Left lung (tissue), 10 donors: ENCODE results near the gene KRTAP19-4. TPM values are rescaled to one million over a fixed set of nuclear protein-coding genes. Genes with fewer than 3 reads are reported as not detected.

Experiments
- ATAC-seq: fragments of 200-7000 bp; cut with Tn5 transposase; one replicate; pipeline ENCODE4 v1.9.1; 2020; ENCODE audit warnings: moderate library complexity
- DNase-seq, 4 donors: peaks; one replicate each; pipeline ENCODE4 v3.0.0-alpha.2; 2013 to 2020
- H3K27ac ChIP-seq, 2 donors: fragments of 200-600 bp; sonication (generic) in 1 of 2; one replicate each; pipeline versions ENCODE4 v1.5.0 to v1.8.0; 2020 to 2021
- H3K27me3 ChIP-seq, 2 donors: fragments of 200-600 bp; sonication (generic) in 1 of 2; one replicate each; pipeline versions ENCODE4 v1.5.0 to v1.8.0; 2020 to 2021
- H3K36me3 ChIP-seq, 2 donors: fragments of 200-600 bp; sonication (generic) in 1 of 2; one replicate each; pipeline versions ENCODE4 v1.5.0 to v1.8.0; 2020 to 2021
- H3K4me1 ChIP-seq, 2 donors: fragments of 200-600 bp; one replicate each; pipeline ENCODE4 v1.8.0; 2021
- H3K4me3 ChIP-seq, 2 donors: fragments of 200-600 bp; sonication (generic) in 1 of 2; one replicate each; pipeline versions ENCODE4 v1.5.0 to v1.8.0; 2020 to 2021; ENCODE audit warnings: mild to moderate bottlenecking in 1 of 2
- H3K9me3 ChIP-seq, 2 donors: fragments of 200-600 bp; sonication (generic) in 1 of 2; one replicate each; pipeline versions ENCODE4 v1.5.0 to v1.8.0; 2020 to 2021
- CTCF ChIP-seq, 2 donors: fragments of 200-600 bp; sonication (generic) in 1 of 2; IDR thresholded peaks; one replicate each; pipeline versions ENCODE4 v1.5.0 to v1.8.0; 2021; ENCODE audit warnings: antibody characterized with exemption in 2 of 2
- intact Hi-C, 2 donors: fragments of 100-400 bp; cut with DNase I; formaldehyde crosslinking; loops; one replicate each; pipeline versions ENCODE4 v1.11.2 to v1.14.2; 2022
- polyA plus RNA-seq, 6 donors: library from polyadenylated mRNA; unstranded; fragments of 120-200 nt; gene quantifications; one replicate each; pipeline ENCODE4 v1.2.1, GENCODE V29; 2013; ENCODE audit not compliant: insufficient read length in 6 of 6
- total RNA-seq, 2 donors: library from RNA; stranded (reverse); fragmentation: NEBNext Ultra II Directional; extraction: Animal tissue kit (Norgen Biotek cat#: 25700); gene quantifications; one replicate each; pipeline ENCODE4 v1.2.1, GENCODE V29; 2021
- donor health status: DM: no; HTN: yes; CAD: no.
- donor health status: DM: no; HTN: no; CAD: no.

KRTAP19-4 gene
- total and polyA plus RNA-seq, 8 donors = not detected

GRCh38 chr21:30448514-30448913, 48.5 kb downstream of the KRTAP19-4 start:
- DNase-seq (no peak), ATAC-seq (no peak)
- Histone ChIP-seq H3K4me3 (no peak overlapping the region), H3K27ac (no peak overlapping the region), H3K36me3 (no peaks in the 10 kb centered on the region), H3K27me3 (no peaks in the 10 kb centered on the region), H3K9me3 (no peaks in the 10 kb centered on the region), H3K4me1 (no peaks in the 10 kb centered on the region)
- TF ChIP-seq CTCF (IDR thresholded peaks at IDR 0.05) = no peak
- intact Hi-C loops = no loop called here

DNA sequence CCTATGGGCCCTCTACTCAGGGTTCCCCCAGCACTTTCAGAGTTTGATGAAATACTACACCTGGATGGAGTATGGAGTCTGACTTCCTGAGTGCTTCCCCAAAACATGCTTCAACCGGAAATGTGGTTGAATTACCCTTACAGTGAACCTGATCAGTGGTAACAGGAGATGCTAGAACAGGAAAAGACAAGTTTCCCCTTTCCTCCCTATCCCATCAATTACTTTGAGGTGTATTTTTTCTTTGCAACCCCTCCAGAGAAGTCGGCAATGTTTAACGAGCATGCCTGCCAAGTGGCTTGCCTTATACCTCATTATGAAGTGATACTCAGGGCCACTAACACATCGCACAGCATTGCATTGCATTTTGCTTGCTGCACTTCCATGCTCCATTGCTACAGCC, 49.9 kb downstream of the KRTAP19-4 start:
- intact Hi-C loops = no loop called here
- ATAC-seq = no peak
- no peak for DNase-seq
- Histone ChIP-seq H3K36me3 (no peaks in the 10 kb centered on the region), H3K9me3 (no peaks in the 10 kb centered on the region), H3K27ac (no peak overlapping the region), H3K27me3 (no peaks in the 10 kb centered on the region), H3K4me1 (no peaks in the 10 kb centered on the region), H3K4me3 (no peak overlapping the region)
- no peak for TF ChIP-seq CTCF (IDR thresholded peaks at IDR 0.05)

Other genes starting within 250 kb of the KRTAP19-4 start
- not detected for gene KRTAP24-1, start 214.2 kb downstream of the KRTAP19-4 start, total RNA-seq
- gene KRTAP24-1, start 214.2 kb downstream of the KRTAP19-4 start, polyA plus RNA-seq = not detected
- gene KRTAP25-1, start 207.7 kb downstream of the KRTAP19-4 start, total RNA-seq = not detected
- gene KRTAP25-1, start 207.7 kb downstream of the KRTAP19-4 start, polyA plus RNA-seq = not detected
- not detected for gene KRTAP26-1, start 176.8 kb downstream of the KRTAP19-4 start, total RNA-seq
- not detected for gene KRTAP26-1, start 176.8 kb downstream of the KRTAP19-4 start, polyA plus RNA-seq
- gene KRTAP27-1, start 159.5 kb downstream of the KRTAP19-4 start, total RNA-seq = not detected
- gene KRTAP27-1, start 159.5 kb downstream of the KRTAP19-4 start, polyA plus RNA-seq = not detected
- gene KRTAP23-1, start 148.6 kb downstream of the KRTAP19-4 start, total RNA-seq = not detected
- gene KRTAP23-1, start 148.6 kb downstream of the KRTAP19-4 start, polyA plus RNA-seq = not detected
- not detected for gene KRTAP13-2, start 124.9 kb downstream of the KRTAP19-4 start, total RNA-seq
- gene KRTAP13-2, start 124.9 kb downstream of the KRTAP19-4 start, polyA plus RNA-seq = not detected
- not detected for gene KRTAP13-1, start 101.1 kb downstream of the KRTAP19-4 start, total RNA-seq
- not detected for gene KRTAP13-1, start 101.1 kb downstream of the KRTAP19-4 start, polyA plus RNA-seq
- gene KRTAP13-3, start 71.2 kb downstream of the KRTAP19-4 start, total RNA-seq = not detected
- gene KRTAP13-3, start 71.2 kb downstream of the KRTAP19-4 start, polyA plus RNA-seq = not detected
- not detected for gene KRTAP13-4, start 66.9 kb downstream of the KRTAP19-4 start, total RNA-seq
- gene KRTAP13-4, start 66.9 kb downstream of the KRTAP19-4 start, polyA plus RNA-seq = not detected
- gene KRTAP15-1, start 56.9 kb downstream of the KRTAP19-4 start, total RNA-seq = not detected
- not detected for gene KRTAP15-1, start 56.9 kb downstream of the KRTAP19-4 start, polyA plus RNA-seq
- not detected for gene KRTAP19-1, start 16.8 kb downstream of the KRTAP19-4 start, total RNA-seq
- not detected for gene KRTAP19-1, start 16.8 kb downstream of the KRTAP19-4 start, polyA plus RNA-seq
- gene KRTAP19-2, start 9.7 kb downstream of the KRTAP19-4 start, total RNA-seq = not detected
- not detected for gene KRTAP19-2, start 9.7 kb downstream of the KRTAP19-4 start, polyA plus RNA-seq
- not detected for gene KRTAP19-3, start 5.2 kb downstream of the KRTAP19-4 start, total RNA-seq
- not detected for gene KRTAP19-3, start 5.2 kb downstream of the KRTAP19-4 start, polyA plus RNA-seq
- not detected for gene KRTAP19-5, start 5.0 kb upstream of the KRTAP19-4 start, total RNA-seq
- not detected for gene KRTAP19-5, start 5.0 kb upstream of the KRTAP19-4 start, polyA plus RNA-seq
- gene KRTAP19-6, start 44.7 kb upstream of the KRTAP19-4 start, total RNA-seq = not detected
- not detected for gene KRTAP19-6, start 44.7 kb upstream of the KRTAP19-4 start, polyA plus RNA-seq
- not detected for gene KRTAP19-7, start 64.1 kb upstream of the KRTAP19-4 start, total RNA-seq
- gene KRTAP19-7, start 64.1 kb upstream of the KRTAP19-4 start, polyA plus RNA-seq = not detected
- not detected for gene KRTAP22-2, start 93.2 kb upstream of the KRTAP19-4 start, total RNA-seq
- not detected for gene KRTAP22-2, start 93.2 kb upstream of the KRTAP19-4 start, polyA plus RNA-seq
- gene KRTAP6-3, start 95.3 kb upstream of the KRTAP19-4 start, total RNA-seq = not detected
- gene KRTAP6-3, start 95.3 kb upstream of the KRTAP19-4 start, polyA plus RNA-seq = not detected
- not detected for gene KRTAP6-2, start 101.7 kb upstream of the KRTAP19-4 start, total RNA-seq
- gene KRTAP6-2, start 101.7 kb upstream of the KRTAP19-4 start, polyA plus RNA-seq = not detected
- not detected for gene KRTAP22-1, start 103.9 kb upstream of the KRTAP19-4 start, total RNA-seq
- not detected for gene KRTAP22-1, start 103.9 kb upstream of the KRTAP19-4 start, polyA plus RNA-seq
- gene KRTAP6-1, start 116.8 kb upstream of the KRTAP19-4 start, total RNA-seq = not detected
- gene KRTAP6-1, start 116.8 kb upstream of the KRTAP19-4 start, polyA plus RNA-seq = not detected
- not detected for gene KRTAP20-1, start 119.3 kb upstream of the KRTAP19-4 start, total RNA-seq
- not detected for gene KRTAP20-1, start 119.3 kb upstream of the KRTAP19-4 start, polyA plus RNA-seq
- not detected for gene KRTAP20-4, start 123.5 kb upstream of the KRTAP19-4 start, total RNA-seq
- not detected for gene KRTAP20-4, start 123.5 kb upstream of the KRTAP19-4 start, polyA plus RNA-seq
- not detected for gene KRTAP20-2, start 138.0 kb upstream of the KRTAP19-4 start, total RNA-seq
- not detected for gene KRTAP20-2, start 138.0 kb upstream of the KRTAP19-4 start, polyA plus RNA-seq
- gene KRTAP20-3, start 145.7 kb upstream of the KRTAP19-4 start, total RNA-seq = not detected
- not detected for gene KRTAP20-3, start 145.7 kb upstream of the KRTAP19-4 start, polyA plus RNA-seq
- not detected for gene KRTAP21-3, start 221.6 kb upstream of the KRTAP19-4 start, total RNA-seq
- gene KRTAP21-3, start 221.6 kb upstream of the KRTAP19-4 start, polyA plus RNA-seq = not detected